Measurements from ENCODE around the gene RXRG.

The RXRG gene

GRCh38 chr1:165408518-165408917 is 36.4 kb downstream of the RXRG start:
- peak; percentile 33 for DNase-seq (ENCODE audit: low spot score)

- no peak for DNase-seq (ENCODE audit: low spot score)
Observed at GRCh38 chr1:165407398-165407797, 37.5 kb downstream of the RXRG start.

- DNase-seq (ENCODE audit: low spot score): peak; percentile 36
Observed at GRCh38 chr1:165403835-165404482, 41.0 kb downstream of the RXRG start.

- no peak for DNase-seq (ENCODE audit: low spot score)
Observed at GRCh38 chr1:165402517-165403111, 42.3 kb downstream of the RXRG start.

- DNase-seq (ENCODE audit: low spot score): peak; percentile 92
Observed at GRCh38 chr1:165397944-165398343, 47.0 kb downstream of the RXRG start.

GRCh38 chr1:165395901-165396300 is 49.0 kb downstream of the RXRG start:
- DNase-seq (ENCODE audit: low spot score): no peak

GRCh38 chr1:165395478-165395877 is 49.4 kb downstream of the RXRG start:
- no peak for DNase-seq (ENCODE audit: low spot score)

GRCh38 chr1:165392634-165393571 is 52.0 kb downstream of the RXRG start:
- DNase-seq (ENCODE audit: low spot score): peak; percentile 97

- DNase-seq (ENCODE audit: low spot score): no peak
Observed at GRCh38 chr1:165389609-165390008, 55.3 kb downstream of the RXRG start.

- peak; percentile 39 for DNase-seq (ENCODE audit: low spot score)
Observed at GRCh38 chr1:165387961-165388360, 57.0 kb downstream of the RXRG start.

GRCh38 chr1:165387505-165387904 is 57.4 kb downstream of the RXRG start:
- no peak for DNase-seq (ENCODE audit: low spot score)

GRCh38 chr1:165383599-165384405 is 61.1 kb downstream of the RXRG start:
- DNase-seq (ENCODE audit: low spot score): peak; percentile 16

GRCh38 chr1:165383067-165383466 is 61.9 kb downstream of the RXRG start:
- DNase-seq (ENCODE audit: low spot score): peak; percentile 95

GRCh38 chr1:165381745-165382505 is 63.0 kb downstream of the RXRG start:
- peak; percentile 17 for DNase-seq (ENCODE audit: low spot score)

- no peak for DNase-seq (ENCODE audit: low spot score)
Observed at GRCh38 chr1:165376811-165377311, 68.1 kb downstream of the RXRG start.

- peak; percentile 90 for DNase-seq (ENCODE audit: low spot score)
Observed at GRCh38 chr1:165376041-165376810, 68.7 kb downstream of the RXRG start.

- DNase-seq (ENCODE audit: low spot score): no peak
Observed at GRCh38 chr1:165375623-165376022, 69.3 kb downstream of the RXRG start.

GRCh38 chr1:165371588-165372225 is 73.2 kb downstream of the RXRG start:
- no peak for DNase-seq (ENCODE audit: low spot score)

- peak; percentile 83 for DNase-seq (ENCODE audit: low spot score)
Observed at GRCh38 chr1:165369255-165369848, 75.6 kb downstream of the RXRG start.
